Fibroblast of villous mesenchyme (primary cell): Measurements from ENCODE around the gene SH3TC1. TPM values are rescaled to one million over a fixed set of nuclear protein-coding genes. Genes with fewer than 3 reads are reported as not detected.

Source experiments
- DNase-seq: peaks from one replicate; pipeline ENCODE4 v3.0.0-alpha.2; 2010; ENCODE audit warnings: low read depth
- H3K4me3 ChIP-seq: 2 replicates; pipeline ENCODE4 v1.5.1; 2011; ENCODE audit warnings: low read depth, mild to moderate bottlenecking, low read length
- total RNA-seq: library from RNA; depleted of rRNA; stranded (reverse); fragments of >200 nt; gene quantifications from 2 replicates; pipeline ENCODE4 v1.2.3, GENCODE V29; 2012
- TF ChIP-seq, protein P1 (sequence below): IDR thresholded peaks from 2 replicates; pipeline ENCODE4 v1.5.1; 2012; ENCODE audit warnings: low read depth, mild to moderate bottlenecking, low read length; ENCODE audit not compliant: insufficient read depth

The SH3TC1 gene
- total RNA-seq, 1 donor = 3.9 TPM

- DNase-seq = peak; percentile 95
- no peak overlapping the region for H3K4me3 ChIP-seq
- TF ChIP-seq, protein P1, sequence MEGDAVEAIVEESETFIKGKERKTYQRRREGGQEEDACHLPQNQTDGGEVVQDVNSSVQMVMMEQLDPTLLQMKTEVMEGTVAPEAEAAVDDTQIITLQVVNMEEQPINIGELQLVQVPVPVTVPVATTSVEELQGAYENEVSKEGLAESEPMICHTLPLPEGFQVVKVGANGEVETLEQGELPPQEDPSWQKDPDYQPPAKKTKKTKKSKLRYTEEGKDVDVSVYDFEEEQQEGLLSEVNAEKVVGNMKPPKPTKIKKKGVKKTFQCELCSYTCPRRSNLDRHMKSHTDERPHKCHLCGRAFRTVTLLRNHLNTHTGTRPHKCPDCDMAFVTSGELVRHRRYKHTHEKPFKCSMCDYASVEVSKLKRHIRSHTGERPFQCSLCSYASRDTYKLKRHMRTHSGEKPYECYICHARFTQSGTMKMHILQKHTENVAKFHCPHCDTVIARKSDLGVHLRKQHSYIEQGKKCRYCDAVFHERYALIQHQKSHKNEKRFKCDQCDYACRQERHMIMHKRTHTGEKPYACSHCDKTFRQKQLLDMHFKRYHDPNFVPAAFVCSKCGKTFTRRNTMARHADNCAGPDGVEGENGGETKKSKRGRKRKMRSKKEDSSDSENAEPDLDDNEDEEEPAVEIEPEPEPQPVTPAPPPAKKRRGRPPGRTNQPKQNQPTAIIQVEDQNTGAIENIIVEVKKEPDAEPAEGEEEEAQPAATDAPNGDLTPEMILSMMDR = no peak
These were observed 15.9 kb downstream of the SH3TC1 start for GRCh38 chr4:8215001-8215427.

DNA sequence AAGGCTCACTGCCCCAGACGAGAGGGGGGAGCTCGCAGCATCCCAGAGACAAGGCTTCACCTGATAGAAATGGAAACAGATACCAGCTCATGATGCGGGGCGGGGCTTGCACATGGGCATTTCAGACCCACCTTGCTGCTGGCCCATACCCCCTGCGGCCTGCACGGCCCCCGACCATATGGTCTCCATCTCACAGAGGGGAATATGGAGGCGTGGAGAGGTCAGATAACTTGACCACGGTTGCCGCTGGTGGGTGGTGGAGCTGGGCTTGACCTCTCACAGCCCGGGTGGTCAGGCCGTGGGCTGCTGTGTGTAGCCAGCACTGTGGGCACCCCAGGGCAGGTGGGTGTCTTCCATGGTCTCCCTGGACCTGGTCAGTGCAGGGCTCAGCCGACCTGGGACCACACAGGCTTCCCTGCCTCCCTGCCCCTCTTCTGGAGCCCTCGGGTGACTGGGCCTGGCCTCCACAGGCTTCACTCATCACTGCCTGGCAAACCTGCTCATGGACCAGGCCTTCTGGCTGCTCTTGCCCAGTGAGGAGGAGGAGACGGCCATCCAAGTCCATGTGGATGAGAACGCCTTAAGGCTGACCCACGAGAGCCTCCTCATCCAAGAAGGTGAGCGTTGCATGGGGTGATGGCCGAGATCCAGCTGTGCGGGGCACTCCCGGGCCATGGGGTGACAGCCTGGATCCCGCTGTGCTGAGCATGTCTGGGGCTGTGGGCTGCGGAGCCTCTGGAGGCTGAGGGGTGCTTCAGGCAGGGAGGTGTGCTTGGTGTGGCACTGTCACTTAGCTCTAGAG lies 16.8 kb downstream of the SH3TC1 start:
- H3K4me3 ChIP-seq = no peak overlapping the region
- DNase-seq = no peak
- TF ChIP-seq, protein P1 = no peak

- TF ChIP-seq, protein P1 = no peak
- H3K4me3 ChIP-seq = no peak overlapping the region
- no peak for DNase-seq
These were observed 17.6 kb downstream of the SH3TC1 start for GRCh38 chr4:8216443-8217245.

DNA sequence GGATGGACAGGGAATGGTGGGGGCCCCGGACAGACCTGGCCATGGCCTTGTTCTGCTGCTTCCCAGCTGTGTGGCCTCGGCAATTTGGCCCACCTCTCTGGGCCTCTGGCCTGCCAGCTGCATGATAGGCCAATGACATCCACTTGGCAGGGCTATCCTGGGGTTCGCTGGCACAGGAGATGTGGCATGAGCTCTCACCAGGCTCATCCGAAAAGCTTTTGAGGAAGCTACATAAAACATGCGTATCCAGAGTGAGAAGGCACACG lies 18.1 kb downstream of the SH3TC1 start:
- TF ChIP-seq, protein P1 = no peak
- no peak for DNase-seq

DNA sequence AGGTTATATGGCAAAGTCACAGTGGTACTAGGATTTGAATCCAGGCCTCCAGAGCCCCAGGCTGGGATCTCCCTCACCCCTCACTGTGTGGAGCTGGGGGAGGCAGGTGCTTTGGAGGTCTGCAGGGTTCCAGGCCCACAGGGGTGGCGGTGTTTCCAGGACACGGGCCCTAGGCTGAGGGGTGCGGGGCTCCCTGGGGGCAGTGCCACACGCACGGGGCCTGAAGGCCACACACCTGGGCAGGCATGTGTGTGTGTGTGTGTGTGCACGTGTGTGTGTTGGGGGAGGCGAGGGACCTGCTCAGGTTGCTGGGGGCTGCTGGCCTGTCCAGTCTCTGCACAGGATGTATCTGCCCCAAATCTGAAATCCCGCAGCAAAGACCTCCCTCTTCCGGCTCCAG lies 18.8 kb downstream of the SH3TC1 start:
- H3K4me3 ChIP-seq = no peak overlapping the region
- TF ChIP-seq, protein P1 = no peak
- DNase-seq = no peak

More for the DNA sequence above, 18.1 kb downstream of the SH3TC1 start:
- no peak overlapping the region for H3K4me3 ChIP-seq

DNA sequence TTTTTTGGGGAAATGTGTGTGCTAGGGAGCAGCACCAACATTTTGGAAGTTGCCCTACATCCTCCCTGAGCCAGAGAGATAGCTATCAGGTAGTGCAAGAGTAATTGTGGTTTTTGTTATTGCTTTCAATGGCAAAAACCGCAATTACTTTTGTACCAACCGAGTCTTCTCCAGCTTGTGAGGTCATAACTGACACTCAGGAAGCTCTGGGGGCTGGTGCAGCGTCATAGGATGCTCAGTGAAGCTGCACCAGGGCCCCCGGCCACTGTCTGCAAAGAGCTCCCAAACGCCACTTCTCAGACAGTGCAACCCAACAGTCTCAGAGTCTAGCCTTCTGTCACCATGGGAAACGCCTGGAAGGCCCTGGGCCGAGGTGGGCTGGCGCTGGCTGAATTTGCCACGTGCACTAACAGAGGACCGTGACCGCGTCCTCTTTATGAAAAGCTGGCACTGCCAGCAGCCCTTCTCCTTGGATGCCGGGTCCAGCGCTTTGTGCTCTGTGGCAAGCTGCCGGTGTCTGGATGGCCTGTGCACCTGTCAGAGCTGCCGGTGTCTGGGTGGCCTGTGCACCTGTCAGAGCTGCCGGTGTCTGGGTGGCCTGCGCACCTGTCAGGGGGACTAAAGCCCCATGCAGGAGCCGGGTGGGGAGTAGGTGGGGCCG lies 19.4 kb downstream of the SH3TC1 start:
- DNase-seq = no peak
- TF ChIP-seq, protein P1 = no peak
- H3K4me3 ChIP-seq = no peak overlapping the region
